HUES48 (cell line): ENCODE measurements around the gene UBE2N.

Experiments
- H3K27ac ChIP-seq: one replicate; pipeline ENCODE4 v1.7.0; 2013; ENCODE audit warnings: low read depth, low read length, inconsistent platforms
- H3K27me3 ChIP-seq: 2 replicates; pipeline ENCODE4 v1.6.1; 2013; ENCODE audit warnings: mild to moderate bottlenecking, low read length; ENCODE audit not compliant: control insufficient read depth, insufficient read depth
- H3K36me3 ChIP-seq: 2 replicates; pipeline ENCODE4 v1.6.1; 2013; ENCODE audit warnings: low read length; ENCODE audit not compliant: control insufficient read depth, insufficient read depth
- H3K4me1 ChIP-seq: 2 replicates; pipeline ENCODE4 v1.6.1; 2013; ENCODE audit warnings: mild to moderate bottlenecking, low read length; ENCODE audit not compliant: control insufficient read depth, insufficient read depth
- H3K4me3 ChIP-seq: 2 replicates; pipeline ENCODE4 v1.5.1; 2013; ENCODE audit warnings: mild to moderate bottlenecking, low read depth, low read length
- H3K9ac ChIP-seq: 2 replicates; pipeline ENCODE4 v1.6.1; 2013; ENCODE audit warnings: mild to moderate bottlenecking, low read depth, low read length, moderate library complexity
- H3K9me3 ChIP-seq: 2 replicates; pipeline ENCODE4 v1.6.1; 2013; ENCODE audit warnings: low read length; ENCODE audit not compliant: control insufficient read depth, insufficient read depth

Gene UBE2N

DNA sequence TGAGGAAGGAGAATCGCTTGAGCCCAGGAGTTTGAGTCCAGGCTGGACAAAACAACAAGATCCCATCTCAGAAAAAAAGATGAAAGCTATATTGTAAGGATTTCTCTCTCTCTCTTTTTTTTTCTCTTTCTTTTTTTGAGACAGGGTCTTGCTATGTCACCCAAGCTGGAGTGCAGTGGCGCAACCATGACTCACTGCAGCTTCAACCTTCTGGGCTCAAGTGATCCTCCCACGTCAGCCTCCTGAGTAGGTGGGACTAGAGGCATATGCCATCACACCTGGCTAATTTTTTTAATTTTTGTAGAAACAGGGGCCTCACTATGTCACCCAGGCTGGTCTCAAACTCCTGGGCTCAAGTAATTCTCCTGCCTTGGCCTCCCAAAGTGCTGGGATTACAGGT, 19.8 kb upstream of the UBE2N start:
- Histone ChIP-seq H3K4me1 (no peaks in the 10 kb centered on the region), H3K27me3 (no peaks in the 10 kb centered on the region), H3K9me3 (no peaks in the 10 kb centered on the region), H3K36me3 (no peaks in the 10 kb centered on the region), H3K4me3 (no peak overlapping the region), H3K9ac (no peak overlapping the region), H3K27ac (no peak overlapping the region)

GRCh38 chr12:93460902-93461301, 19.2 kb upstream of the UBE2N start:
- Histone ChIP-seq H3K9ac (no peak overlapping the region), H3K4me3 (no peak overlapping the region), H3K27me3 (no peaks in the 10 kb centered on the region), H3K9me3 (no peaks in the 10 kb centered on the region), H3K4me1 (no peaks in the 10 kb centered on the region), H3K27ac (no peak overlapping the region), H3K36me3 (no peaks in the 10 kb centered on the region)

DNA sequence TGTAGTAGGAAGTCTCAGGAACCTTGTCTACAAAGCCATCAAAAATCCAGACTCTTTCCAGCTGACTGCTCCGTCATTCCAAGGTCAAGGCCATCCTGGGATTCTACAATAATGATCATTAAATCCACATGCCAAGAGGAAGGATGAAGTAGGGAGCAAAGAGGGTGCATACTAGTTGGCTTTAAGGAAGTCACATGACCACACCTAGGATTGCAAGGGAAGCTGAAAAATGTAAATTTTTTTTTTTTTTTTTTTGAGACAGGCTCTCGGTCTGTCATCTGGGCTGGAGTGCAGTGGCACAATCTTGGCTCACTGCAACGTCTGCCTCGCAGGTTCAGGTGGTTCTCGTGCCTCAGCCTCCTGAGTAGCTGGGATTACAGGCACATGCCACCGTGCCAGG, 18.3 kb upstream of the UBE2N start:
- Histone ChIP-seq H3K9ac (no peak overlapping the region), H3K4me1 (no peaks in the 10 kb centered on the region), H3K36me3 (no peaks in the 10 kb centered on the region), H3K27me3 (no peaks in the 10 kb centered on the region), H3K27ac (no peak overlapping the region), H3K9me3 (no peaks in the 10 kb centered on the region), H3K4me3 (no peak overlapping the region)

- H3K9ac ChIP-seq: no peak overlapping the region
These were observed 17.4 kb upstream of the UBE2N start for GRCh38 chr12:93459097-93459496.

GRCh38 chr12:93456077-93456476, 14.3 kb upstream of the UBE2N start:
- Histone ChIP-seq H3K4me3 (no peak overlapping the region), H3K36me3 (no peaks in the 10 kb centered on the region), H3K9ac (no peak overlapping the region), H3K27ac (no peak overlapping the region), H3K9me3 (0 out of 2 replicates have a peak, but pooled peaks cover under 1% of the 10 kb centered on the region), H3K27me3 (no peaks in the 10 kb centered on the region), H3K4me1 (no peaks in the 10 kb centered on the region)

More at GRCh38 chr12:93459097-93459496, 17.4 kb upstream of the UBE2N start:
- H3K4me3 ChIP-seq: no peak overlapping the region
- H3K36me3 ChIP-seq: no peaks in the 10 kb centered on the region
- H3K27me3 ChIP-seq: no peaks in the 10 kb centered on the region
- no peaks in the 10 kb centered on the region for H3K4me1 ChIP-seq
- H3K27ac ChIP-seq: no peak overlapping the region
- no peaks in the 10 kb centered on the region for H3K9me3 ChIP-seq

DNA sequence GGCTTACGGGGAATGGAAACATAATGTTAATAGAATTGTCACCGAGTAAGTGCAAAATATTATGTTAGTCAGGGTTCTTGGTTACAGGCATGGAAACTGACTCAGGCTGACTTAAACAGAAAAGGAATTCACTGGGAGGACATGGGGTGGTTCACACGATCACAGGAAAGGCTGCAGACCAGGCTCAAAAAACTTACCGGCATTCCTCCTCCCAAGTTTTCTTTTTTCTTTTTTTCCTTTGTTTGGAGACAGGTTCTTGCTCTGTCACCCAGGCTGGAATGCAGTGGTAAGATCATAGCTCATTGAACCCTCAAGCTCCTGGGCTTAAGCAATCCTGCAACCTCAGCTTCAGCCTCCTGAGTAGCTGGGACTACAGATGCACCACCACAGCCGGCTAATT, 11.9 kb upstream of the UBE2N start:
- H3K4me3 ChIP-seq: no peak overlapping the region
- H3K27ac ChIP-seq: no peak overlapping the region
- H3K9me3 ChIP-seq: 0 out of 2 replicates have a peak, but pooled peaks cover 3% of the 10 kb centered on the region
- H3K4me1 ChIP-seq: no peaks in the 10 kb centered on the region
- no peaks in the 10 kb centered on the region for H3K36me3 ChIP-seq
- no peaks in the 10 kb centered on the region for H3K27me3 ChIP-seq
- H3K9ac ChIP-seq: no peak overlapping the region

GRCh38 chr12:93451423-93452158, 9.8 kb upstream of the UBE2N start:
- no peaks in the 10 kb centered on the region for H3K4me1 ChIP-seq
- H3K9me3 ChIP-seq: 0 out of 2 replicates have a peak, but pooled peaks cover 3% of the 10 kb centered on the region
- H3K4me3 ChIP-seq: no peak overlapping the region
- H3K27ac ChIP-seq: no peak overlapping the region
- H3K36me3 ChIP-seq: no peaks in the 10 kb centered on the region
- no peaks in the 10 kb centered on the region for H3K27me3 ChIP-seq
- H3K9ac ChIP-seq: no peak overlapping the region

DNA sequence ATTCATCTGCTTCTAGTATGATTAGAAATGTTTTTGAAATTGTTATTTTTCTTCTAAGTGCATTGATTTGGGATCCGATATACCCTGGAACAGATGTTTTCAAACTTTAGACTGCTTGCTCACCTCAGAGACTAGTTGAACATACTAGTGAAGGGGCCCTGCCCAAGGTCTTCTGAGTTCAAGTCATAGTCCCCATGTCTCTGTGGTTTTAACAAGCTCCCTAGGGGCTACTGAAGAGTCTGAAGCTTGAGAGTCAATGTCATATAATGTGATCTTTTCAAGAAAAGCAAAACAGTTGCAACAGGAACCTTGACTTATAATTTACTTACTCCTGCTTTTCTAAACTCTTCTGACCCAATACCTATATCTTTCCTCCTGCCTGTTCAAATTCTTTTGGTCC, 7.5 kb upstream of the UBE2N start:
- no peak overlapping the region for H3K27ac ChIP-seq
- H3K4me1 ChIP-seq: no peaks in the 10 kb centered on the region
- H3K9ac ChIP-seq: no peak overlapping the region
- H3K9me3 ChIP-seq: 0 out of 2 replicates have a peak, but pooled peaks cover 3% of the 10 kb centered on the region
- H3K36me3 ChIP-seq: no peaks in the 10 kb centered on the region
- no peak overlapping the region for H3K4me3 ChIP-seq
- H3K27me3 ChIP-seq: no peaks in the 10 kb centered on the region

- Histone ChIP-seq H3K27me3 (no peaks in the 10 kb centered on the region), H3K4me1 (no peaks in the 10 kb centered on the region), H3K4me3 (no peak overlapping the region), H3K9me3 (0 out of 2 replicates have a peak, but pooled peaks cover 3% of the 10 kb centered on the region), H3K9ac (no peak overlapping the region), H3K36me3 (no peaks in the 10 kb centered on the region), H3K27ac (no peak overlapping the region)
These were observed 7.0 kb upstream of the UBE2N start for GRCh38 chr12:93448796-93449195.

GRCh38 chr12:93447555-93448290, 6.0 kb upstream of the UBE2N start:
- H3K36me3 ChIP-seq: no peaks in the 10 kb centered on the region
- no peak overlapping the region for H3K27ac ChIP-seq
- H3K9ac ChIP-seq: no peak overlapping the region
- H3K4me3 ChIP-seq: no peak overlapping the region
- H3K9me3 ChIP-seq: 0 out of 2 replicates have a peak, but pooled peaks cover 3% of the 10 kb centered on the region
- peaks cover 8% of the 10 kb centered on the region for H3K4me1 ChIP-seq
- no peaks in the 10 kb centered on the region for H3K27me3 ChIP-seq

- no peak overlapping the region for H3K4me3 ChIP-seq
- no peak overlapping the region for H3K27ac ChIP-seq
These were observed 1.8 kb upstream of the UBE2N start for GRCh38 chr12:93443576-93443975.

More at GRCh38 chr12:93443576-93443975, 1.8 kb upstream of the UBE2N start:
- Histone ChIP-seq H3K9ac (no peak overlapping the region), H3K9me3 (no peaks in the 10 kb centered on the region), H3K4me1 (peaks cover 28% of the 10 kb centered on the region), H3K36me3 (no peaks in the 10 kb centered on the region), H3K27me3 (no peaks in the 10 kb centered on the region)
